Measurements from ENCODE around the gene DEK.
"Not testable (repeated sequence)": the region's sequence is repeated elsewhere in the genome, so short reads cannot be mapped to it uniquely, and the experiment has no call there.

Gene DEK

GRCh38 chr6:18177286-18177965, 86.9 kb downstream of the DEK start:
- no peak for TF ChIP-seq CTCF (conservative IDR thresholded peaks at IDR 0.05)
- H3K27ac ChIP-seq: no peak overlapping the region

- H3K27ac ChIP-seq: not testable (repeated sequence)
Observed at GRCh38 chr6:18176198-18176597, 88.1 kb downstream of the DEK start.
